DND-41 (cell line): ENCODE data around the gene INTS3.

ENCODE experiments used
- EZH2 ChIP-seq: IDR thresholded peaks from 3 replicates; pipeline ENCODE4 v1.6.1; 2012; ENCODE audit warnings: borderline replicate concordance, low read depth, mild to moderate bottlenecking, moderate library complexity, low read length, inconsistent platforms; ENCODE audit not compliant: severe bottlenecking
- TF ChIP-seq, protein P1 (sequence below): IDR thresholded peaks from 2 replicates; pipeline ENCODE4 v1.5.1; 2012; ENCODE audit warnings: borderline replicate concordance, low read length, moderate library complexity, mild to moderate bottlenecking; ENCODE audit not compliant: poor library complexity, severe bottlenecking; ENCODE audit errors: extremely low read depth

GRCh38 chr1:153730468-153730988, 2.7 kb downstream of the INTS3 start:
- TF ChIP-seq EZH2 = no peak
- TF ChIP-seq, protein P1, sequence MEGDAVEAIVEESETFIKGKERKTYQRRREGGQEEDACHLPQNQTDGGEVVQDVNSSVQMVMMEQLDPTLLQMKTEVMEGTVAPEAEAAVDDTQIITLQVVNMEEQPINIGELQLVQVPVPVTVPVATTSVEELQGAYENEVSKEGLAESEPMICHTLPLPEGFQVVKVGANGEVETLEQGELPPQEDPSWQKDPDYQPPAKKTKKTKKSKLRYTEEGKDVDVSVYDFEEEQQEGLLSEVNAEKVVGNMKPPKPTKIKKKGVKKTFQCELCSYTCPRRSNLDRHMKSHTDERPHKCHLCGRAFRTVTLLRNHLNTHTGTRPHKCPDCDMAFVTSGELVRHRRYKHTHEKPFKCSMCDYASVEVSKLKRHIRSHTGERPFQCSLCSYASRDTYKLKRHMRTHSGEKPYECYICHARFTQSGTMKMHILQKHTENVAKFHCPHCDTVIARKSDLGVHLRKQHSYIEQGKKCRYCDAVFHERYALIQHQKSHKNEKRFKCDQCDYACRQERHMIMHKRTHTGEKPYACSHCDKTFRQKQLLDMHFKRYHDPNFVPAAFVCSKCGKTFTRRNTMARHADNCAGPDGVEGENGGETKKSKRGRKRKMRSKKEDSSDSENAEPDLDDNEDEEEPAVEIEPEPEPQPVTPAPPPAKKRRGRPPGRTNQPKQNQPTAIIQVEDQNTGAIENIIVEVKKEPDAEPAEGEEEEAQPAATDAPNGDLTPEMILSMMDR = no peak
